Calu3 (cell line): ENCODE measurements around the gene VASP. TPM values are rescaled to one million over a fixed set of nuclear protein-coding genes. Genes with fewer than 3 reads are reported as not detected.

ENCODE experiments used
- BruUV-seq: library from RNA; stranded (reverse); fragments of 400-500 nt; replicated peaks from 2 replicates; lab custom pipeline; 2021; lab: Mats Ljungman, UMichigan
- CTCF ChIA-PET: fragments of 300-600 bp; sonication (Branson Sonifier 250); formaldehyde crosslinking; loops from one replicate; lab custom pipeline; 2022; ENCODE audit warnings: antibody characterized with exemption; lab: Charles Lee
- DNase-seq: peaks from one replicate; pipeline ENCODE4 v3.0.0; 2022
- H3K27ac Mint-ChIP-seq: one replicate; pipeline ENCODE4 v1.8.0; 2022; ENCODE audit warnings: mixed read lengths; ENCODE audit not compliant: unreplicated experiment
- H3K27me3 Mint-ChIP-seq: one replicate; pipeline ENCODE4 v1.8.0; 2022; ENCODE audit warnings: mixed read lengths; ENCODE audit not compliant: unreplicated experiment
- H3K36me3 Mint-ChIP-seq: one replicate; pipeline ENCODE4 v1.8.0; 2022; ENCODE audit warnings: mild to moderate bottlenecking, moderate library complexity, mixed read lengths; ENCODE audit not compliant: insufficient read depth, unreplicated experiment
- H3K4me1 Mint-ChIP-seq: one replicate; pipeline ENCODE4 v1.8.0; 2022; ENCODE audit warnings: mild to moderate bottlenecking, low read depth, mixed read lengths; ENCODE audit not compliant: unreplicated experiment
- H3K4me3 Mint-ChIP-seq: one replicate; pipeline ENCODE4 v1.8.0; 2022; ENCODE audit warnings: mild to moderate bottlenecking, low read depth, moderate library complexity, mixed read lengths; ENCODE audit not compliant: unreplicated experiment
- H3K9me3 Mint-ChIP-seq: one replicate; pipeline ENCODE4 v1.8.0; 2022; ENCODE audit warnings: low read depth, mixed read lengths; ENCODE audit not compliant: unreplicated experiment
- CTCF ChIP-seq: fragments of 200-600 bp; IDR thresholded peaks from one replicate; pipeline ENCODE4 v1.8.0; 2022; ENCODE audit warnings: antibody characterized with exemption; ENCODE audit not compliant: unreplicated experiment
- intact Hi-C: fragments of 100-400 bp; cut with micrococcal nuclease; formaldehyde crosslinking; loops from one replicate; pipeline ENCODE4 v1.10.0; 2022; ENCODE audit not compliant: unreplicated experiment
- total RNA-seq: library from RNA; stranded (reverse); gene quantifications from 2 replicates; pipeline ENCODE4 v1.2.3, GENCODE V29; 2022

Gene VASP
- total RNA-seq, 1 experiment from 2014 or later = 194 TPM

DNA sequence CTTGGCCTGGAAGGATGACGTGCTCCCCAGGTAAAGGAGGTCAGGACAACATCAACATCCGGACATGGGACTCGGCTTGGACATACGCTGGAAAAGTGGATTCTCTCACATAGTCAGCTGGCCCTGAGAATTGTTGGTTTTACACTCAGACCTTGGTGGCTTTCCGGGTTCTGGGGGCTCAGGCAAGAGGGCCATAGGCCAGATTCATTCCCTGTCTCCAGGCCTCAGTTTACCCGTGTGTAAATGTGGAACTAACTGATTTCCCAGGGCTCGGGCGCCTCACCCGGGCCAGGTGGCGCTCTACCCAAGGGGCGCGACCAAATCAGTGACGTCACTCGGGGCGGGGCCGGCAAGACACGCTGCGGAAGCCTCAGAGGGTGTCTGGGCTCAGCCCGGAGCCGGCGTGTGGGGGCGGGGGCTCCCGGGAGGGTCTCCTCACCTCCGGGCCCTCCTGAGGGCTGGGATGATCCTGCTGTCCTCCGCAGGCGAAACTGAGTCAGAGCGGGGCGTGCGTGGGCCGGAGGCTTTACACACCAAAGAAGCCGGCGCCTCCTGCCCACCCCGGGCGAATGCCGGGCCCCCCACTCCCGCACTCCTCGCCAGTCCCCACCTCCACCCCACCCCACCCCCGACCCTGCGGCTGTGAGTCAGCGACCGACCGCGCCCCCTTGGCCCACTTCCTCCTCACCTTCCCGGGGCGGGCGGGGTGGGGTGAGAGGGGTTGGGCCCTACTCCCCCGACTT is 862 bp upstream of the VASP start:
- H3K36me3 Mint-ChIP-seq = peaks cover 71% of the 10 kb centered on the region
- CTCF ChIA-PET = interaction anchor here (0.6 to 1.1 kb wide), 4 partner anchors 28 to 474 kb away, joined by 3 to 4 read pairs (median 3); no protein-coding TSS in a partner anchor
- DNase-seq = peak; percentile 99
- H3K27me3 Mint-ChIP-seq = no peaks in the 10 kb centered on the region
- intact Hi-C loops = loop anchor here (5.0 kb wide), 1 partner anchor 136 kb away; no protein-coding TSS in a partner anchor
- no peaks in the 10 kb centered on the region for H3K9me3 Mint-ChIP-seq
- H3K4me1 Mint-ChIP-seq = peaks cover 33% of the 10 kb centered on the region
- TF ChIP-seq CTCF = no peak
- H3K4me3 Mint-ChIP-seq = peak overlapping the region; percentile 84
- H3K27ac Mint-ChIP-seq = peak overlapping the region; percentile 98
- BruUV-seq = no TSS peak

DNA sequence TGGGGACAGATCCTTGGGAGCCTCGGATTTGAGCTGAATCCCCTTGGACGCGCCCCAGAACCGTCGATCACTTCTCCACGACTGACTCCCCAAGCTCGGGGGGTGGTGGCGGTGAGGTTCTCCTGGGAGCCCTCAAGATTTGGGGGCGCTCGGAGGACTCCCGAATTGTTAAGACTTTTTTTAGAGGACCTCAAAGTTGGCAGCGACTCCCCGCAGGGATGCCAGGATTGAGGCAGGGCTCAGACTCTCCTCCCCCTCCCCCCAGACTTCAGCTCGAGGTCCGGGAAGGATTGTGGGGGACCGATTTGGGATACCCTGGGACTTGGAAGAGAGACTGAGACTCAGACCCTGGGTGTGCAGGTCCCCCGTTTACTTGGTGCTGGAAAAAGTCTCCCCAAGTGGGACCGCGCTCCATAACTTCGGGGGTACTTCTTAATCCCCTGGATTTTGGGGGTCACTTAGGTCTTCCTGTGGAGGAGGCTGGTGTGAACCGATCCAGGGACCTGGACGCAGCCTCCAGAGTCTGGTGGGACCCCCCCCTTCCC is 665 bp downstream of the VASP start:
- BruUV-seq = TSS peak; percentile 25
- no peak for TF ChIP-seq CTCF
- CTCF ChIA-PET = interaction anchor here (0.5 to 1.6 kb wide), 4 partner anchors 22 to 623 kb away, joined by 3 to 7 read pairs (median 5); no protein-coding TSS in a partner anchor
- no peaks in the 10 kb centered on the region for H3K27me3 Mint-ChIP-seq
- H3K4me1 Mint-ChIP-seq = peaks cover 45% of the 10 kb centered on the region
- peaks cover 76% of the 10 kb centered on the region for H3K36me3 Mint-ChIP-seq
- H3K27ac Mint-ChIP-seq = peak overlapping the region; percentile 65
- no peak for DNase-seq
- no peaks in the 10 kb centered on the region for H3K9me3 Mint-ChIP-seq
- H3K4me3 Mint-ChIP-seq = peak overlapping the region; percentile 84
- intact Hi-C loops = loop anchor here (5.0 kb wide), 1 partner anchor 134 kb away; no protein-coding TSS in a partner anchor

DNA sequence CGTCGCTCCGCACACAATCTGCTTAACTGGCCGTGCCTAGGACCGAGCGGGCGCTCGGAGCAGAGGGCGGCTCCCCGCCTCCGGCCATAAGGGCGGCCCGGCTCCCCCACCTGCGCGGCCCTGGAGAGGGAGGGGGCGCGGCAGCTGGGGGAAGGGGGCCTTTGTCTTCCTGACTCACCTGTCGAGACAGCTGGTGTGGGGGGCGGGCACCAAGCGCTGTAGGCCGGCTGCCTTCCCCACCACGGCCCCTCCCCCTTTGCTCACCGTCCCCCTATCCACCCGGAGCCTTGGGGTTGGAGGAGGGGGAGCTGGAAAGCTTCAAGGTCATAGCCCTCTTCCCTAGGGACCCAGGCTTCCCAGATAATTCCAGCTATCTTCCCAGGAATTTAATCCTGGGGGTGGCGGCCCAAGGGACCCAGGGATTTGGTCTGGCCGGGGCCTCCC is 1.2 kb downstream of the VASP start:
- peak; percentile 80 for DNase-seq
- peak overlapping the region; percentile 65 for H3K27ac Mint-ChIP-seq
- TF ChIP-seq CTCF = no peak
- H3K27me3 Mint-ChIP-seq = no peaks in the 10 kb centered on the region
- CTCF ChIA-PET = interaction anchor here (0.5 to 1.6 kb wide), 5 partner anchors 23 to 623 kb away, joined by 3 to 6 read pairs (median 4); no protein-coding TSS in a partner anchor
- H3K36me3 Mint-ChIP-seq = peaks cover 81% of the 10 kb centered on the region
- peak overlapping the region; percentile 84 for H3K4me3 Mint-ChIP-seq
- H3K9me3 Mint-ChIP-seq = no peaks in the 10 kb centered on the region
- H3K4me1 Mint-ChIP-seq = peaks cover 49% of the 10 kb centered on the region
- intact Hi-C loops = loop anchor here (5.0 kb wide), 1 partner anchor 134 kb away; no protein-coding TSS in a partner anchor
- BruUV-seq = no TSS peak

DNA sequence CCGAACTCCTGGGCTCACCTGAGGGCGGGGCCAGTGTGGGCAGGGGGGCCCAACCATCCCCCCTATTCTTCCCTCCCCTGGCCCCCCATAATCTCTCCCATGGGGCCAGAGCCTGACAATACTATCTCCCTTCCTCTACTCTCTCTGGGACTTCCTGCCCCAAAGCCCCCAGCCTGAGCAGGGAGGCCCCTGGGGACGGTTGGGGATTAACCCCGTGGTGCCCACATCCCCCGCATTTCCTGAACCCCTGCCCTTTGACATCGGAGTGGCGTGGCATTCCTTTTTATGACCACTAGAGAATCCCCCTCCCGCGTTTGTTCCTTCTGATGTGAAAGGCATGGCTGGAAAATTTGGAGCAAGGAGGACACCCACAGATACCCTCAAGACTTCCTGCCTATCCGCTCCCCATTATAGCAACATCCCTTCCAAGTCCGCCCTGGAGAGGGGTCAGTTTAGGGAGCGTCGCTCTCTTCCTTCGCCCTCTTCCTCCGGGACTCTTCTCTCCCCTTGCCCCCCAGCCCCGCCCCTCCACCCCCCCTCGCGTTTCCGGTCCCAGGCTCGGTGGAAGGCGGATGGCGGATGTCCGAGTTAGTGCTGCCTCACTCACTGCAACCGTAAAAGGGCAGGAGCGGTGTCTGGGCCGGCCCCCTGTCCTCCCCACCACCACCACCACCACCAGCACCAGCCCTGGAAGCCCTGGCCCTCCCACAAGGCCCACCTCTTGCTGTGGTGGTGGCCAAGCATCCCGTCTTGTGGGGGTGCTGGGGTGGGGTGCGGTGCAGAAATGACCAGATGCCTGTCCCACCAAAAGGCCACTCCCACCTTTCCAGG is 1.8 kb downstream of the VASP start:
- peak; percentile 76 for DNase-seq
- Mint-ChIP-seq H3K4me1 (peaks cover 56% of the 10 kb centered on the region), H3K36me3 (peaks cover 87% of the 10 kb centered on the region), H3K9me3 (no peaks in the 10 kb centered on the region), H3K27me3 (no peaks in the 10 kb centered on the region), H3K4me3 (peak overlapping the region; percentile 84), H3K27ac (peak overlapping the region; percentile 65)
- no TSS peak for BruUV-seq
- intact Hi-C loops = loop anchor here (5.0 kb wide), 1 partner anchor 133 kb away; no protein-coding TSS in a partner anchor
- no peak for TF ChIP-seq CTCF
- CTCF ChIA-PET = interaction anchor here (0.6 to 1.6 kb wide), 4 partner anchors 23 to 603 kb away, joined by 3 to 6 read pairs (median 4); no protein-coding TSS in a partner anchor
